DND-41 (cell line): ENCODE results near the gene TMEM167A.

Source experiments
- ATAC-seq: fragments of 200-7000 bp; cut with Tn5 transposase; 3 replicates; pipeline ENCODE4 v1.9.1; 2021; ENCODE audit warnings: low read depth; ENCODE audit not compliant: insufficient read depth
- DNase-seq: peaks from one replicate; pipeline ENCODE4 v3.0.0-alpha.2; 2020
- H2AFZ ChIP-seq: 2 replicates; pipeline ENCODE4 v1.6.0; 2012; ENCODE audit warnings: low read depth, low read length
- H3K27ac ChIP-seq: 2 replicates; pipeline ENCODE4 v1.5.1; 2012; ENCODE audit warnings: low read length, inconsistent platforms
- H3K27me3 ChIP-seq: fragments of 200-600 bp; sonication (generic); 2 replicates; pipeline ENCODE4 v1.6.0; 2012; ENCODE audit warnings: low read length, mild to moderate bottlenecking, inconsistent platforms; ENCODE audit not compliant: insufficient read depth, poor library complexity
- H3K36me3 ChIP-seq: 2 replicates; pipeline ENCODE4 v1.5.1; 2012; ENCODE audit warnings: low read length, inconsistent platforms; ENCODE audit not compliant: insufficient read depth
- H3K4me1 ChIP-seq: 2 replicates; pipeline ENCODE4 v1.5.1; 2012; ENCODE audit warnings: mild to moderate bottlenecking, low read length; ENCODE audit not compliant: insufficient read depth
- H3K4me2 ChIP-seq: 2 replicates; pipeline ENCODE4 v1.6.0; 2012; ENCODE audit warnings: mild to moderate bottlenecking, moderate library complexity, low read length, inconsistent platforms; ENCODE audit not compliant: insufficient read depth
- H3K4me3 ChIP-seq, 2 experiments: fragments of 200-600 bp in 1 of 2; shearing (Covaris generic) in 1 of 2; 2 replicates each; pipeline ENCODE4 v1.5.1; 2012 to 2016; ENCODE audit warnings: inconsistent platforms in 2 of 2, low read length in 2 of 2, mild to moderate bottlenecking in 2 of 2, low read depth in 1 of 2, moderate library complexity in 1 of 2
- H3K79me2 ChIP-seq: 2 replicates; pipeline ENCODE4 v1.6.0; 2012; ENCODE audit warnings: low read length, inconsistent platforms; ENCODE audit not compliant: insufficient read depth
- H3K9ac ChIP-seq: 2 replicates; pipeline ENCODE4 v1.6.0; 2012; ENCODE audit warnings: low read depth, mild to moderate bottlenecking, inconsistent platforms, low read length, moderate library complexity
- H3K9me3 ChIP-seq: 2 replicates; pipeline ENCODE4 v1.5.1; 2012; ENCODE audit warnings: low read length, moderate library complexity, mild to moderate bottlenecking, inconsistent platforms; ENCODE audit not compliant: insufficient read depth, severe bottlenecking
- H4K20me1 ChIP-seq: 2 replicates; pipeline ENCODE4 v1.6.0; 2012; ENCODE audit warnings: low read length; ENCODE audit not compliant: insufficient read depth
- CTCF ChIP-seq: IDR thresholded peaks from 2 replicates; pipeline ENCODE4 v1.5.1; 2012; ENCODE audit warnings: borderline replicate concordance, low read length, moderate library complexity, mild to moderate bottlenecking; ENCODE audit not compliant: poor library complexity, severe bottlenecking; ENCODE audit errors: extremely low read depth
- EZH2 ChIP-seq: IDR thresholded peaks from 3 replicates; pipeline ENCODE4 v1.6.1; 2012; ENCODE audit warnings: borderline replicate concordance, low read depth, mild to moderate bottlenecking, moderate library complexity, low read length, inconsistent platforms; ENCODE audit not compliant: severe bottlenecking

The TMEM167A gene

GRCh38 chr5:83006683-83007283 lies 70.4 kb downstream of the TMEM167A start:
- ATAC-seq (no peak), DNase-seq (no peak)
- Histone ChIP-seq H3K79me2 (no peaks in the 10 kb centered on the region), H3K4me1 (no peaks in the 10 kb centered on the region), H2AFZ (no peak overlapping the region), H3K4me3 (no peak overlapping the region), H3K4me2 (no peak overlapping the region), H4K20me1 (no peaks in the 10 kb centered on the region), H3K9me3 (no peaks in the 10 kb centered on the region), H3K27me3 (no peaks in the 10 kb centered on the region), H3K27ac (no peak overlapping the region), H3K36me3 (no peaks in the 10 kb centered on the region), H3K9ac (no peak overlapping the region)
- TF ChIP-seq CTCF: no peak
- TF ChIP-seq EZH2: no peak

GRCh38 chr5:83003791-83004190 lies 73.4 kb downstream of the TMEM167A start:
- no peak overlapping the region for H3K27ac ChIP-seq
- H3K79me2 ChIP-seq: no peaks in the 10 kb centered on the region
- 0 out of 2 replicates have a peak, but pooled peaks cover 8% of the 10 kb centered on the region for H3K4me1 ChIP-seq
- H3K4me3 ChIP-seq: no peak overlapping the region
- no peak for DNase-seq
- H2AFZ ChIP-seq: no peak overlapping the region
- no peak overlapping the region for H3K9ac ChIP-seq
- no peaks in the 10 kb centered on the region for H3K27me3 ChIP-seq
- no peak for ATAC-seq
- H4K20me1 ChIP-seq: no peaks in the 10 kb centered on the region
- no peaks in the 10 kb centered on the region for H3K9me3 ChIP-seq
- no peak for TF ChIP-seq EZH2
- TF ChIP-seq CTCF: no peak
- no peaks in the 10 kb centered on the region for H3K36me3 ChIP-seq
- no peak overlapping the region for H3K4me2 ChIP-seq
